KBM-7 (cell line): ENCODE results near the gene MAPKBP1.
"Not testable (repeated sequence)": the region's sequence is repeated elsewhere in the genome, so short reads cannot be mapped to it uniquely, and the experiment has no call there.

Source experiments
- DNase-seq: peaks from one replicate; pipeline ENCODE4 v3.0.0-alpha.2; 2015
- in situ Hi-C: fragments of 300-500 bp; cut with MboI; formaldehyde crosslinking; loops from 2 replicates; pipeline ENCODE4 v1.14.3; 2020; ENCODE audit warnings: low sequenced_read_pairs, low pct_unique_long_range_greater_than_20kb, mixed read lengths

MAPKBP1 gene

GRCh38 chr15:41774062-41774881, at the start of gene MAPKBP1:
MAPKBP1 (plus strand) TSS chr15:41774484; CDS start chr15:41775276, 792 bp downstream.
- DNase-seq, result peak; percentile 100
- in situ Hi-C loops, result no loop called here

GRCh38 chr15:41727143-41727542, 47.1 kb upstream of the MAPKBP1 start:
- in situ Hi-C loops, result no loop called here
- DNase-seq, result no peak

GRCh38 chr15:41728061-41728460, 46.2 kb upstream of the MAPKBP1 start:
- in situ Hi-C loops, DNase-seq: not testable (repeated sequence)

- in situ Hi-C loops, result no loop called here
- DNase-seq, result peak; percentile 62
These were observed 43.7 kb upstream of the MAPKBP1 start for GRCh38 chr15:41730543-41730942.

GRCh38 chr15:41732483-41732882, 41.8 kb upstream of the MAPKBP1 start:
- DNase-seq, result no peak
- in situ Hi-C loops, result no loop called here

- DNase-seq, result no peak
- in situ Hi-C loops, result no loop called here
These were observed 40.2 kb upstream of the MAPKBP1 start for GRCh38 chr15:41734079-41734478.

- in situ Hi-C loops, result no loop called here
- no peak for DNase-seq
These were observed 39.2 kb upstream of the MAPKBP1 start for GRCh38 chr15:41735046-41735445.

GRCh38 chr15:41735492-41735891, 38.8 kb upstream of the MAPKBP1 start:
- DNase-seq, in situ Hi-C loops: not testable (repeated sequence)

- in situ Hi-C loops, result no loop called here
- DNase-seq, result no peak
These were observed 27.5 kb upstream of the MAPKBP1 start for GRCh38 chr15:41746802-41747201.

GRCh38 chr15:41756198-41756597, 18.1 kb upstream of the MAPKBP1 start:
- in situ Hi-C loops, result no loop called here
- DNase-seq, result no peak

- in situ Hi-C loops, result no loop called here
- DNase-seq, result peak; percentile 91
These were observed 1.5 kb upstream of the MAPKBP1 start for GRCh38 chr15:41772720-41773331.

- in situ Hi-C loops, result no loop called here
- DNase-seq, result peak; percentile 25
These were observed 954 bp upstream of the MAPKBP1 start for GRCh38 chr15:41773332-41773728.

GRCh38 chr15:41773729-41774061, 589 bp upstream of the MAPKBP1 start:
- in situ Hi-C loops, result no loop called here
- DNase-seq, result no peak

- DNase-seq, result no peak
- in situ Hi-C loops, result no loop called here
These were observed 666 bp downstream of the MAPKBP1 start for GRCh38 chr15:41774882-41775417.

GRCh38 chr15:41775651-41776050, 1.4 kb downstream of the MAPKBP1 start:
- DNase-seq, result no peak
- in situ Hi-C loops, result no loop called here

- no peak for DNase-seq
- in situ Hi-C loops, result no loop called here
These were observed 3.2 kb downstream of the MAPKBP1 start for GRCh38 chr15:41777421-41777973.

- in situ Hi-C loops, result no loop called here
- no peak for DNase-seq
These were observed 4.2 kb downstream of the MAPKBP1 start for GRCh38 chr15:41778521-41778920.

GRCh38 chr15:41779662-41780157, 5.4 kb downstream of the MAPKBP1 start:
- DNase-seq, result no peak
- in situ Hi-C loops, result no loop called here

- in situ Hi-C loops, result no loop called here
- no peak for DNase-seq
These were observed 6.0 kb downstream of the MAPKBP1 start for GRCh38 chr15:41780266-41780665.

GRCh38 chr15:41780727-41781126, 6.4 kb downstream of the MAPKBP1 start:
- DNase-seq, result no peak
- in situ Hi-C loops, result no loop called here
